ENCODE measurements around the gene PTPN11.

GRCh38 chr12:112527082-112527481, 108.3 kb downstream of the PTPN11 start:
- no peak for TF ChIP-seq YBX1 (IDR thresholded peaks at IDR 0.05)
- no peak for TF ChIP-seq CTCF (IDR thresholded peaks at IDR 0.05 in 2 of 3, conservative IDR thresholded peaks at IDR 0.05 in 1 of 3; ENCODE audit: control insufficient read depth in 2 of 3, extremely low read depth in 1 of 3, insufficient read depth in 1 of 3, low read depth in 3 of 3, low read length in 3 of 3)

Measured in GM12878 (cell line).